Mesothelial cell of epicardium (in vitro differentiated cells): Measurements from ENCODE around the gene MPV17L2. TPM values are rescaled to one million over a fixed set of nuclear protein-coding genes. Genes with fewer than 3 reads are reported as not detected.

Source experiments
- DNase-seq, 2 experiments: peaks; one replicate each; pipeline ENCODE4 v3.0.0; 2021; ENCODE audit warnings: low spot score in 2 of 2; ENCODE audit not compliant: unreplicated experiment in 2 of 2
- H3K27ac Mint-ChIP-seq: 2 replicates; pipeline ENCODE4 v1.8.0; 2021; ENCODE audit warnings: mixed read lengths
- H3K27me3 Mint-ChIP-seq: 2 replicates; pipeline ENCODE4 v1.8.0; 2021; ENCODE audit warnings: low read depth, mixed read lengths
- H3K36me3 Mint-ChIP-seq: 2 replicates; pipeline ENCODE4 v1.8.0; 2021; ENCODE audit warnings: mixed read lengths
- H3K4me1 Mint-ChIP-seq: 2 replicates; pipeline ENCODE4 v1.8.0; 2021; ENCODE audit warnings: mixed read lengths
- H3K4me3 Mint-ChIP-seq: 2 replicates; pipeline ENCODE4 v1.8.0; 2021; ENCODE audit warnings: mild to moderate bottlenecking, moderate library complexity, mixed read lengths
- H3K9me3 Mint-ChIP-seq: 2 replicates; pipeline ENCODE4 v1.8.0; 2021; ENCODE audit warnings: mixed read lengths
- total RNA-seq: library from RNA; stranded (reverse); gene quantifications from 3 replicates; pipeline ENCODE4 v1.2.1, GENCODE V29; 2021
- TF ChIP-seq, protein P1 (sequence below): fragments of 200-600 bp; sonication (generic); IDR thresholded peaks from one replicate; pipeline ENCODE4 v1.5.0; 2021; ENCODE audit warnings: antibody characterized with exemption; ENCODE audit not compliant: unreplicated experiment

The MPV17L2 gene
- total RNA-seq, 1 donor from 2014 or later = 8.2 TPM

DNA sequence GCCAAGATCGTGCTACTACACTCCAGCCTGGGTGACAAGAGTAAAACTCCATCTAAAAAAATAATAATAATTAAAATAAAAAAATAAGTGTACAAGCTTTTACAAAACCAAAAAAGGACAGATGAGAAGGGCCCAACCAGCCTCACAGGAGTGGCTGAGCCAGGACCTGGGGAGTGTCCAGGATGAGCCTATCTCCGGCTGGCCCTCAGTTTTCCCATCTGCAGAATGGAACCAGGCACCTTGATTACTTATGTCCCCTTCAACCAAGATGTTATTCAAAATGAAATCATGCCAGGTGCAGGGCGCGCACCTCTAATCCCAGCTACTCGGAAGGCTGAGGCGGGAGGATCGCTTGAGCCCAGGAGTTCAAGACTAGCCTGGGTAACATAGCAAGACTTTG is 28.9 kb upstream of the MPV17L2 start:
- DNase-seq = no peak
- Mint-ChIP-seq H3K4me1 (peaks cover 8% of the 10 kb centered on the region), H3K36me3 (peaks cover 30% of the 10 kb centered on the region), H3K4me3 (no peak overlapping the region), H3K27me3 (no peaks in the 10 kb centered on the region), H3K27ac (no peak overlapping the region), H3K9me3 (no peaks in the 10 kb centered on the region)
- TF ChIP-seq, protein P1, sequence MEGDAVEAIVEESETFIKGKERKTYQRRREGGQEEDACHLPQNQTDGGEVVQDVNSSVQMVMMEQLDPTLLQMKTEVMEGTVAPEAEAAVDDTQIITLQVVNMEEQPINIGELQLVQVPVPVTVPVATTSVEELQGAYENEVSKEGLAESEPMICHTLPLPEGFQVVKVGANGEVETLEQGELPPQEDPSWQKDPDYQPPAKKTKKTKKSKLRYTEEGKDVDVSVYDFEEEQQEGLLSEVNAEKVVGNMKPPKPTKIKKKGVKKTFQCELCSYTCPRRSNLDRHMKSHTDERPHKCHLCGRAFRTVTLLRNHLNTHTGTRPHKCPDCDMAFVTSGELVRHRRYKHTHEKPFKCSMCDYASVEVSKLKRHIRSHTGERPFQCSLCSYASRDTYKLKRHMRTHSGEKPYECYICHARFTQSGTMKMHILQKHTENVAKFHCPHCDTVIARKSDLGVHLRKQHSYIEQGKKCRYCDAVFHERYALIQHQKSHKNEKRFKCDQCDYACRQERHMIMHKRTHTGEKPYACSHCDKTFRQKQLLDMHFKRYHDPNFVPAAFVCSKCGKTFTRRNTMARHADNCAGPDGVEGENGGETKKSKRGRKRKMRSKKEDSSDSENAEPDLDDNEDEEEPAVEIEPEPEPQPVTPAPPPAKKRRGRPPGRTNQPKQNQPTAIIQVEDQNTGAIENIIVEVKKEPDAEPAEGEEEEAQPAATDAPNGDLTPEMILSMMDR = no peak

DNA sequence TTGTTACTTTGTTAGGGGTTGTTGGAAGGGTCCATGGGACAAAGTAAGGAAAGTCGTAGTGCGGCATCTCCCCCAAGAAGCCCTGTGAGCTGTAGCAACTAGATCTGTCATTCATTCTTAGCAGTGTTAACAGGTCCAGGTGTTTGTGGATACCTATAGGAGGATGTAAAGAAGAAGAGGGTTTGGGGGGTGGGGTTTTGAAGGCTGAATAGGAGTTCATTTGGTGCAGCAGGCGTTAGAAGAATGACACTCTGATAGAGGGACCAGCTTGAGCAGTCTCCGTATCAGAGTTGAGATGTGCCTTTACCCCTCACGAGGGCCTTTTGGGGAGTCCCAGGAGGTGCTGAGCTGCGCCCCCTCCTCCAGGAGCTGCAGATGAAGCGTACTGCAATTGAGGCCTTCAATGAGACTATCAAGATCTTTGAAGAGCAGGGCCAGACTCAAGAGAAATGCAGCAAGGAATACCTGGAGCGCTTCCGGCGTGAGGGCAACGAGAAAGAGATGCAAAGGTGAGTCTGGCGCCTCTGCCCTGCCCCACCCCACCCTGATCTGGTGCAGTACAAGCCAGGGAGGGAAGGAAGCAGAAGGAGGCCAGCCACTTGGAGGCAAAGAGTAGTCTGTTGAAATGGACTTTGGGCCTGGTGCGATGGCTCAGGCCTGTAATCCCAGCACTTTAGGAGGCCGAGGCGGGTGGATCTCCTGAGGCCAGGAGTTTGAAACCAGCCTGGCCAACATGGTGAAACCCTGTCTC is 27.0 kb upstream of the MPV17L2 start:
- H3K4me3 Mint-ChIP-seq = no peak overlapping the region
- H3K27ac Mint-ChIP-seq = no peak overlapping the region
- DNase-seq = no peak
- peaks cover 37% of the 10 kb centered on the region for H3K36me3 Mint-ChIP-seq
- TF ChIP-seq, protein P1 = no peak
- no peaks in the 10 kb centered on the region for H3K27me3 Mint-ChIP-seq
- no peaks in the 10 kb centered on the region for H3K9me3 Mint-ChIP-seq
- peaks cover 5% of the 10 kb centered on the region for H3K4me1 Mint-ChIP-seq

DNA sequence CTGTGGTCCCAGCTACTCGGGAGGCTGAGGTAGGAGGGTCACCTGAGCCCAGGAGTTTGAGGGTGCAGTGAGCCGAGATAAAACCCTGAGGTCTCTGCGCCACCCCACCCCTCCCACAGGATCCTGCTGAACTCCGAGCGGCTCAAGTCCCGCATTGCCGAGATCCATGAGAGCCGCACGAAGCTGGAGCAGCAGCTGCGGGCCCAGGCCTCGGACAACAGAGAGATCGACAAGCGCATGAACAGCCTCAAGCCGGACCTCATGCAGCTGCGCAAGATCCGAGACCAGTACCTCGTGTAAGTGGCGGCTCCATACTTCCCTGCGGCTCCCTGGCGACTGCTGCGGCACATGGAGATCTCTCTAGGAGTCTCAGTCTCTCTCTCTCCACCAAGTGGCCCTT is 26.0 kb upstream of the MPV17L2 start:
- Mint-ChIP-seq H3K36me3 (peaks cover 43% of the 10 kb centered on the region), H3K9me3 (no peaks in the 10 kb centered on the region), H3K4me1 (no peaks in the 10 kb centered on the region), H3K27ac (no peak overlapping the region), H3K4me3 (no peak overlapping the region), H3K27me3 (no peaks in the 10 kb centered on the region)
- no peak for DNase-seq
- TF ChIP-seq, protein P1 = no peak

DNA sequence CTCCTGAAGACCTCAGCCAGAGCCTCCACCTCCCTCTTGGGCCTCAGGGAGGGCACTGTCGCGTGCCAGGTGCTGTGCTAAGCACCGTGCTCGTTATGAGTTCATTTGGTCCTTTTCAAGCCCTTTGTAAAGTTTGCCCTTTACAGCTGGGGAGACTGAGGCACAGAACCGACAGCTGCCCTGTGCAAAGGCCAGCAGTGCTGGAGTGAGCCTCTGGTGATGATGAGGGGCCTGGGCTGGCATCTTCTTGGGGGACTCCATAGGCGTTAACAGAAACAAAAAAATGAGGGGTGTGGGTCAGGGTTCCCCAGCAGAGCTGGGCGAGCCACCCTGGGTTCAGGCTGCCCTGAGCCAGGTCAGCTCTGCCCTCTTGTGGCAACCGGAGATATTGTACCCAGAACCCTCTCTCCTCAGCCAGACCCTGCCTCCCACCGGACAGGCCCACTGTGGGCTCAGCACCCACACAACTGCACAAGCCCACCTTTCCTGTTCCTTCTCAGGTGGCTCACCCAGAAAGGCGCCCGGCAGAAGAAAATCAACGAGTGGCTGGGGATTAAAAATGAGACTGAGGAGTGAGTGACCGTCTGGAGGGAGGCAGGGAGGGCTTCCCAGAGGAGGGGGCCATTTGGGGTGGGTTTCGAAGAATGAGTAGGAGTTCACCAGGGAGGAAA is 24.9 kb upstream of the MPV17L2 start:
- Mint-ChIP-seq H3K27ac (no peak overlapping the region), H3K4me1 (no peaks in the 10 kb centered on the region), H3K36me3 (peaks cover 38% of the 10 kb centered on the region), H3K27me3 (no peaks in the 10 kb centered on the region), H3K4me3 (no peak overlapping the region), H3K9me3 (no peaks in the 10 kb centered on the region)
- TF ChIP-seq, protein P1 = peak; percentile 62
- no peak for DNase-seq

DNA sequence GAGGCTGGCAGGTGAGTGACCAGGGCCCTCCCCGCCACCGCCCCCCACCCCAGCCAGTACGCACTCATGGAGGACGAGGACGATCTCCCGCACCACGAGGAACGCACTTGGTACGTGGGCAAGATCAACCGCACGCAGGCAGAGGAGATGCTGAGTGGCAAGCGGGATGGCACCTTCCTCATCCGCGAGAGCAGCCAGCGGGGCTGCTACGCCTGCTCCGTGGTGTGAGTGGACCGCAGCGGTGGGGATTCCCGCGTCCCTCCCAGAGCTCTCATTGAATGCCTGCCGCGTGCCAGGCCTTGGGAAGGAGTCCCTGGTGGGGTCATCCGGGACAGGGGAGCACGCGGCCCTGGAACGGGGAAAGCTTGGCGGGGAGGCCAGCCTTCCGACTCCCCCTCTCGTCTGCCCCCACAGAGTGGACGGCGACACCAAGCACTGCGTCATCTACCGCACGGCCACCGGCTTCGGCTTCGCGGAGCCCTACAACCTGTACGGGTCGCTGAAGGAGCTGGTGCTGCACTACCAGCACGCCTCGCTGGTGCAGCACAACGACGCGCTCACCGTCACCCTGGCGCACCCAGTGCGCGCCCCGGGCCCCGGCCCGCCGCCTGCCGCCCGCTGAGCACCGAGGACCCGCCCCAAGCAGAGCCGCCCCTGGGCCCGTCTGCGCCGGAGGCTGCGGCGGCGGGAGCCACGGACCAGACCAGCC is 24.2 kb upstream of the MPV17L2 start:
- no peak overlapping the region for H3K27ac Mint-ChIP-seq
- TF ChIP-seq, protein P1 = no peak
- no peaks in the 10 kb centered on the region for H3K9me3 Mint-ChIP-seq
- peaks cover 33% of the 10 kb centered on the region for H3K36me3 Mint-ChIP-seq
- no peak for DNase-seq
- H3K27me3 Mint-ChIP-seq = peaks cover 5% of the 10 kb centered on the region
- peaks cover 5% of the 10 kb centered on the region for H3K4me1 Mint-ChIP-seq
- no peak overlapping the region for H3K4me3 Mint-ChIP-seq
